UCSD-AML1 (cell line): ENCODE results near the gene ATP6V1G3.
"Not testable (repeated sequence)": the region's sequence is repeated elsewhere in the genome, so short reads cannot be mapped to it uniquely, and the experiment has no call there.

Source experiments
- DNase-seq: peaks from one replicate; lab custom pipeline; 2025; ENCODE audit not compliant: unreplicated experiment; lab: John Stamatoyannopoulos, UW

ATP6V1G3 gene

GRCh38 chr1:198498103-198498385, 42.4 kb downstream of the ATP6V1G3 start:
- DNase-seq = no peak

- no peak for DNase-seq
These were observed 43.0 kb downstream of the ATP6V1G3 start for GRCh38 chr1:198497326-198498102.

- no peak for DNase-seq
These were observed 44.0 kb downstream of the ATP6V1G3 start for GRCh38 chr1:198496216-198497143.

- DNase-seq = no peak
These were observed 44.8 kb downstream of the ATP6V1G3 start for GRCh38 chr1:198495631-198496030.

- DNase-seq = no peak
These were observed 45.8 kb downstream of the ATP6V1G3 start for GRCh38 chr1:198494658-198495103.

- DNase-seq = no peak
These were observed 46.3 kb downstream of the ATP6V1G3 start for GRCh38 chr1:198494139-198494538.

- DNase-seq = no peak
These were observed 47.2 kb downstream of the ATP6V1G3 start for GRCh38 chr1:198493329-198493728.

- no peak for DNase-seq
These were observed 47.6 kb downstream of the ATP6V1G3 start for GRCh38 chr1:198492872-198493271.

GRCh38 chr1:198491596-198491995, 48.9 kb downstream of the ATP6V1G3 start:
- no peak for DNase-seq

- no peak for DNase-seq
These were observed 49.5 kb downstream of the ATP6V1G3 start for GRCh38 chr1:198491028-198491427.

GRCh38 chr1:198490224-198490623, 50.3 kb downstream of the ATP6V1G3 start:
- no peak for DNase-seq

GRCh38 chr1:198486903-198487302, 53.6 kb downstream of the ATP6V1G3 start:
- DNase-seq = no peak

GRCh38 chr1:198483645-198484044, 56.8 kb downstream of the ATP6V1G3 start:
- no peak for DNase-seq

- no peak for DNase-seq
These were observed 57.5 kb downstream of the ATP6V1G3 start for GRCh38 chr1:198483006-198483405.

GRCh38 chr1:198481661-198482060, 58.8 kb downstream of the ATP6V1G3 start:
- DNase-seq = no peak

GRCh38 chr1:198480876-198481275, 59.6 kb downstream of the ATP6V1G3 start:
- no peak for DNase-seq

- DNase-seq = not testable (repeated sequence)
These were observed 63.1 kb downstream of the ATP6V1G3 start for GRCh38 chr1:198477354-198477753.
